Calu3 (cell line): Measurements from ENCODE around the gene FBXO3. TPM values are rescaled to one million over a fixed set of nuclear protein-coding genes. Genes with fewer than 3 reads are reported as not detected.

Experiments
- BruUV-seq: library from RNA; stranded (reverse); fragments of 400-500 nt; replicated peaks from 2 replicates; lab custom pipeline; 2021; lab: Mats Ljungman, UMichigan
- CTCF ChIA-PET: fragments of 300-600 bp; sonication (Branson Sonifier 250); formaldehyde crosslinking; loops from one replicate; lab custom pipeline; 2022; ENCODE audit warnings: antibody characterized with exemption; lab: Charles Lee
- DNase-seq: peaks from one replicate; pipeline ENCODE4 v3.0.0; 2022
- H3K27ac Mint-ChIP-seq: one replicate; pipeline ENCODE4 v1.8.0; 2022; ENCODE audit warnings: mixed read lengths; ENCODE audit not compliant: unreplicated experiment
- H3K27me3 Mint-ChIP-seq: one replicate; pipeline ENCODE4 v1.8.0; 2022; ENCODE audit warnings: mixed read lengths; ENCODE audit not compliant: unreplicated experiment
- H3K36me3 Mint-ChIP-seq: one replicate; pipeline ENCODE4 v1.8.0; 2022; ENCODE audit warnings: mild to moderate bottlenecking, moderate library complexity, mixed read lengths; ENCODE audit not compliant: insufficient read depth, unreplicated experiment
- H3K4me1 Mint-ChIP-seq: one replicate; pipeline ENCODE4 v1.8.0; 2022; ENCODE audit warnings: mild to moderate bottlenecking, low read depth, mixed read lengths; ENCODE audit not compliant: unreplicated experiment
- H3K4me3 Mint-ChIP-seq: one replicate; pipeline ENCODE4 v1.8.0; 2022; ENCODE audit warnings: mild to moderate bottlenecking, low read depth, moderate library complexity, mixed read lengths; ENCODE audit not compliant: unreplicated experiment
- H3K9me3 Mint-ChIP-seq: one replicate; pipeline ENCODE4 v1.8.0; 2022; ENCODE audit warnings: low read depth, mixed read lengths; ENCODE audit not compliant: unreplicated experiment
- CTCF ChIP-seq: fragments of 200-600 bp; IDR thresholded peaks from one replicate; pipeline ENCODE4 v1.8.0; 2022; ENCODE audit warnings: antibody characterized with exemption; ENCODE audit not compliant: unreplicated experiment
- intact Hi-C: fragments of 100-400 bp; cut with micrococcal nuclease; formaldehyde crosslinking; loops from one replicate; pipeline ENCODE4 v1.10.0; 2022; ENCODE audit not compliant: unreplicated experiment
- total RNA-seq: library from RNA; stranded (reverse); gene quantifications from 2 replicates; pipeline ENCODE4 v1.2.3, GENCODE V29; 2022

The FBXO3 gene
- total RNA-seq, 1 experiment from 2014 or later: 24.3 TPM

GRCh38 chr11:33704240-33705002, 69.9 kb downstream of the FBXO3 start:
- CTCF ChIA-PET: interaction anchor here (0.6 to 5.6 kb wide), 3 partner anchors 13 to 252 kb away, joined by 3 to 54 read pairs (median 3); no protein-coding TSS in a partner anchor
- H3K4me1 Mint-ChIP-seq: peaks cover 93% of the 10 kb centered on the region
- peak overlapping the region; percentile 24 for H3K4me3 Mint-ChIP-seq
- no peaks in the 10 kb centered on the region for H3K27me3 Mint-ChIP-seq
- peak overlapping the region; percentile 94 for H3K27ac Mint-ChIP-seq
- no peak for TF ChIP-seq CTCF
- no peak for DNase-seq
- intact Hi-C loops: no loop called here
- H3K36me3 Mint-ChIP-seq: peaks cover 96% of the 10 kb centered on the region
- BruUV-seq: no TSS peak
- H3K9me3 Mint-ChIP-seq: no peaks in the 10 kb centered on the region

GRCh38 chr11:33703788-33704187, 70.5 kb downstream of the FBXO3 start:
- intact Hi-C loops: no loop called here
- CTCF ChIA-PET: interaction anchor here (0.6 to 5.6 kb wide), 2 partner anchors 13 to 251 kb away, joined by 3 to 54 read pairs; no protein-coding TSS in a partner anchor
- H3K9me3 Mint-ChIP-seq: no peaks in the 10 kb centered on the region
- no TSS peak for BruUV-seq
- peaks cover 90% of the 10 kb centered on the region for H3K4me1 Mint-ChIP-seq
- peaks cover 92% of the 10 kb centered on the region for H3K36me3 Mint-ChIP-seq
- no peak for TF ChIP-seq CTCF
- no peaks in the 10 kb centered on the region for H3K27me3 Mint-ChIP-seq
- DNase-seq: peak; percentile 75
- peak overlapping the region; percentile 24 for H3K4me3 Mint-ChIP-seq
- peak overlapping the region; percentile 94 for H3K27ac Mint-ChIP-seq

- DNase-seq: no peak
- intact Hi-C loops: no loop called here
- CTCF ChIA-PET: interaction anchor here (5.6 kb wide), 1 partner anchor 12 kb away, joined by 54 read pairs; no protein-coding TSS in a partner anchor
- Mint-ChIP-seq H3K9me3 (no peaks in the 10 kb centered on the region), H3K36me3 (peaks cover 90% of the 10 kb centered on the region), H3K4me3 (peak overlapping the region; percentile 24), H3K4me1 (peaks cover 86% of the 10 kb centered on the region), H3K27me3 (no peaks in the 10 kb centered on the region), H3K27ac (peak overlapping the region; percentile 94)
- TF ChIP-seq CTCF: no peak
- no TSS peak for BruUV-seq
Measured at GRCh38 chr11:33703234-33703633, 71.1 kb downstream of the FBXO3 start.

GRCh38 chr11:33701302-33702230, 72.8 kb downstream of the FBXO3 start:
- H3K4me1 Mint-ChIP-seq: peaks cover 88% of the 10 kb centered on the region
- peaks cover 90% of the 10 kb centered on the region for H3K36me3 Mint-ChIP-seq
- intact Hi-C loops: no loop called here
- peak overlapping the region; percentile 94 for H3K27ac Mint-ChIP-seq
- CTCF ChIA-PET: interaction anchor here (1.2 to 5.6 kb wide), 5 partner anchors 11 to 41 kb away, joined by 3 to 54 read pairs (median 7); no protein-coding TSS in a partner anchor
- BruUV-seq: TSS peak; percentile 94
- peak overlapping the region; percentile 70 for H3K4me3 Mint-ChIP-seq
- no peak for TF ChIP-seq CTCF
- peak; percentile 57 for DNase-seq
- no peaks in the 10 kb centered on the region for H3K9me3 Mint-ChIP-seq
- H3K27me3 Mint-ChIP-seq: no peaks in the 10 kb centered on the region
